GM19324 (cell line): ENCODE data around the gene ARRB1.
"Not testable (repeated sequence)": the region's sequence is repeated elsewhere in the genome, so short reads cannot be mapped to it uniquely, and the experiment has no call there.

Source experiments
- ATAC-seq: cut with Tn5 transposase; IDR thresholded peaks from one replicate; pipeline ENCODE4 v1.9.1; 2021; ENCODE audit warnings: mild to moderate bottlenecking, moderate library complexity; ENCODE audit not compliant: unreplicated experiment, low FRiP score

ARRB1 gene

DNA sequence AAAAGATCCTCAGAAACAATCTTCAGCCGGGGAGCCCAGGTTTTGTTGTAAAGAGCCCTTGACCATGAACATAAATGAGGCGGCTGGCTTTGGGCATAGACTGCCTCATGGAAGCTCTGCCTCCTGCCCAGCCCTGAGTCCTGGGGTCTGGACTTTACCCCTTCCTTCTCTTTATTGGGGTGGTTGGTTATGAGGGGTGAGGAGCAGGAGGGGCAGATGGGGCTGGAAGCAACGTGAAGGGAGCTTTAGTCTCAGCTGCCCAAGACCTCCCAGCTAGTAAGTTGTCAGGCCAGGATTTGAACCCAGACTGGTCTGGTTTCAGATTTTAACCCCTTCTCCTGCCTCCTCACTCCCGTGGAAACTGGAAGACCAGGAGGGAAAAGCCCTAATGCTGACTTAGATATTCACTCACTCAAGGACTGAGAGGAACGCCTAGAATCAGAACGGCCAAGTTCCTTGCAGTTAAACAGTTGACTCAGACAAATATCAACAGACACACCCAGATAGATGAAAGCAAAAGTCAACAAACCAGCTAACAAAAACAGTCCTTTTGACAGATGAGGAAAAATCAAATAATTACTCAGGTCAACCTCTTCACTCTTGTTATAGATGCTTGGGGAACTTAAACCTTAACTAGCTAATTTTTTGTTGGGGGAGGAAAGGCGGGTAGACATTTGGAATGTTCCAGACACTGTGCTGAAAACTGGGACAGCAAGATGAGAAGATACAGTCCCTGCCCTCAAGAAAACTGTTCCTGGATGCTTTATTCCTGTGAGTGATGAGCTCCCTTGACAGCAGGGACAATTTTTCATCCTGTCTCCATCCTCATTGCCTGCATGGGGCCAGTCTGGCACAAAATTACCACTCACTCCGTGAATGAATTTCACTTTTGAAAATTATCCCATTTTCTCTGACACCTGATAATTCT lies 20.8 kb upstream of the ARRB1 start:
- no peak for ATAC-seq

DNA sequence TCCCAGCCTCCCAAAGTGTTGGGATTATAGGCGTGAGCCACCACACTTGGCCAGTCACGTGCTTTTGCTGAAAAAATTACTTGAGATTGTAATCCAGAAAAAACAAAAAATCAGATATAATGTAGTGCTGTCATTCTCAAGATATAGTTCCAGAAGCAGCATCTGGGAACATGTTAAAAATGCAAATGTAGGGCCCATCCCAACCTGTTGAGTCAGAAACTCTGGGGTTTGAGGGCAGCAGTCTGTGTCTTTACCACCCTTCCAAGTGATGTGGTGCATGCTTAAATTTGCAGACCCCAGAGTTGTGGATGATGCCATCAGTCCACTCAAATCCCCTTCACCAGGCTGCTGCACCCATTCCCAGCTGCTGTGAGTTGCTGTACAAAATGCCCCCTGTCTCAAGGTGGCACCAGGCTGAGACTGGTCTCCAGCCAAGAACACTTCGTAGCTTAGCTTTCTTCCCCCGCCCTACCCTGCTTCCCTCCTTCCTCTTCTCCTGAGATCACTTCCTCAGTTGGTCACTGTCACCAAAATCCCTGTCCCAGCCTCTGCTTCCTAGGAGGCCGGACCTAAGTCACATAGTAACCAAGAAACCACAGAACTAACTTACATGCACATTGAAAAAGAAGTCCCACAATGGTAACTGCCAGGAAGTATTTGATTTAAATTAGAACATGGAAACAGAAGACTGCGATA lies 18.2 kb upstream of the ARRB1 start:
- no peak for ATAC-seq

DNA sequence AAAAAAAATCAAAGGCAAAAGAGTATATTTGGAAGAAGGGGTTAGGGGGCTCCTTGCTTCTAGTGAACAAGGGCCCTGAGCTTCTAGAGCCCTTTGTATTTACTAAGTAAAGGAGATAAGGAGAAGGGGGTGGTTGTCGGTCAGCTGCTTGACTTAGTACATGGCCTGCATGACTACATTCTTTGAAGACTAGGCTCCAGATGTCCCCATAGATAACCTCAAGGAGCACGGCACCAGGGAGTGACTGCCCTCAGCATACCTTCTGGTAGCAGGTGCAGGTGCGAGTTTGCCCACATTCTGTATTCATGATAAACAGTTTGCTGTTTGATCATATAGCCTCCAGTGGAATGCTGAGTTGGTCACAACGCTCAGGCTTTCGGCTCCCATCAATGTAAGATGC lies 15.4 kb upstream of the ARRB1 start:
- not testable (repeated sequence) for ATAC-seq

DNA sequence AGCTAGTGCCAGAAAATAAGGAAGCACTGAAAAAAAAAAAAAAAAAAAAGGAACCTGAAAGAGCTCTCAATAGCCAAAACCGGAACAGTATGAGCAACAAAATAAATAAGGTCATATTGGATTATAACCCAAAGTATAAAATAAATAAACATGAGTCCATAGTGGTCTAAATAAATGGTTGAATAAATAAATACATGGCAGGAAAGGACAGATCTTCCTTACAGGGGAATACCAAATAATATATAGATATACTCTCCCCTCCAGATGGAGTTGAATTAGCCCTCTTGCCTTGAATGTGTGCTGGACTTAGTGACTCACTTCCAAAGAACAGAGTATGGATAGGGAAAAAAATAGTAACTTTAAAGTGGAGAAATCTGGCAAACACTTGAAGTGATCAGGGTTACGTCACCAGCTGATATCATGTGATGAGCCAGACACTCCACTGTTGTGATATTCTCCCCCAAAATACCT lies 14.3 kb upstream of the ARRB1 start:
- no peak for ATAC-seq

DNA sequence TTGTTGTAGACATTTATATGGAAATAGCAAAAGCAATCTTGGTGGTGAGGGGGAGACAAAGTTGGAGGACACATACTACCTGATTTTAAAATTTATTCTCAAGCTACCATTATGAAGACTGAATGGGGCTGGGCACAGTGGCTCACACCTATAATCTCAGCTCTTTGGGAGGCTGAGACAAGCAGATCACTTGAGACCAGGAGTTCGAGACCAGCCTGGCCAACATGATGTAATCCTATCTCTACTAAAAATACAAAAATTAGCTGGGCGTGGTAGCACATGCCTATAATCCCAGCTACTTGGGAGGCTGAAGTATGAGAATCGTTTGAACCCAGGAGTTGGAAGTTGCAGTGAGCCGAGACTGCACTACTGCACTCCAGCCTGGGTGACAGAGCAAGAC lies 10.8 kb upstream of the ARRB1 start:
- not testable (repeated sequence) for ATAC-seq

DNA sequence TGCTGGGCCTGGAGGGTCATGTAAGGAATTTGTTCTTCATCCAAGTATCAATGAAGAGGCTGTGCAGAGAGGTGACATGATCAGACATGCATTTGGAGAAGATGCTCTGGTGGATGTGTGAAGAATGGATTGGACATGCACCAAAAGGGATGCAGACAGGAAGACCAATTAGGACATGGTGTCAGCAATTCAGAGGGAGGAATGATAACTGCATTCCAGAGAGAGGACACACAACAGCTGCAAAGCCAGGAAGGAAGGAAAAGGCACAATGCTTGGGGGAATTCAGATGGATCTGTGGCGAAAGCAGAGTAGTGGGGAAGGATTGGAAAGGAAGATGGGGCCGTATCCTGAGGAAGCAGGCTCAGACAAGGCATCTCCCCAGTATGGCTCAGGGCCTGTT lies 5.2 kb upstream of the ARRB1 start:
- no peak for ATAC-seq

DNA sequence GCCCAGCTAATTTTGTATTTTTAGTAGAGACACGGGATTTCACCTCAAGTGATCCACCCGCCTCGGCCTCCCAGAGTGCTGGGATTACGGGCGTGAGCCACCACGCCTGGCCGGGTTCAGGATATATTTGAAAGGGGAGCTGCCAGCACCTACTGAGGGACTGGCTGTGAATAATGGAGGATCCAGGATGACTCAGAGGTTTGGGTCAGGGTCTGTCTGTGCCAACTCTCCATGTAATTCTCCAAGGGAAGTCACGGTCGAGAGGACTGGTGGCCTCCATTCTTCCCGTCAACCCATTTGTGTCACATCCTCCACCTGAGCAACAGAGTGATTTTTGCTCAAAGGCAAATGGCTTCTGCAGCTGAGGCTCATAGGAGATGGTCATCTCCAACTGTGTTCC lies 3.6 kb upstream of the ARRB1 start:
- ATAC-seq, result no peak

DNA sequence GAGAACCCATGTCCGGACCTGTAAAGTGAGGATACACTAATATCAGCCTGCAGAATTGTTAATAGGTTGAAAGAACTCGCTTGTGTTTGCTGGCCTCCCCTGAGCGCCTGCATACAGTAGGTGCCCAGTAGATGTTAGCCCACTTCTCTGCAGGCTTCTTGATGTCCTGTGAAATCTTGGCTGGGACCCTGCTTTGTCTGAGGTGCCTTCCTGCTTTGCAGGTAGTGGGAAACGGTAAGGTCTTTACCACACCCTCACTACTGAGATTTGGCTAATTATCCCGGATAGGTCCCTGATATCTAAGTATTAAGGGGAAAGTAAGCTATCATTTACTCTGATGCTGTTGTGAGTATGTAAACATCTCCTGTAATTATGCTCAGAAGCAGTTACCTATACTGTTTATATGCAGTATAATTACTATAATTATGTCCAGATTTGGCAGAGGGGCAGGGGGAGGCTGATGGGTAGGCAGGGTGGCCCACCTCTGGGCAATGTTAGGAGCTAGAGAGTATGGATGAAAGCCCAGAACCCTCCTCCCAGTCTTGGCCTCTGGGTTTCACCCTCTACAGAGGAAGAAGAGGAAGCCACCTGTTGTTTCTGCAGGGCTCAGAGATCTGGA lies 1.2 kb upstream of the ARRB1 start:
- no peak for ATAC-seq

DNA sequence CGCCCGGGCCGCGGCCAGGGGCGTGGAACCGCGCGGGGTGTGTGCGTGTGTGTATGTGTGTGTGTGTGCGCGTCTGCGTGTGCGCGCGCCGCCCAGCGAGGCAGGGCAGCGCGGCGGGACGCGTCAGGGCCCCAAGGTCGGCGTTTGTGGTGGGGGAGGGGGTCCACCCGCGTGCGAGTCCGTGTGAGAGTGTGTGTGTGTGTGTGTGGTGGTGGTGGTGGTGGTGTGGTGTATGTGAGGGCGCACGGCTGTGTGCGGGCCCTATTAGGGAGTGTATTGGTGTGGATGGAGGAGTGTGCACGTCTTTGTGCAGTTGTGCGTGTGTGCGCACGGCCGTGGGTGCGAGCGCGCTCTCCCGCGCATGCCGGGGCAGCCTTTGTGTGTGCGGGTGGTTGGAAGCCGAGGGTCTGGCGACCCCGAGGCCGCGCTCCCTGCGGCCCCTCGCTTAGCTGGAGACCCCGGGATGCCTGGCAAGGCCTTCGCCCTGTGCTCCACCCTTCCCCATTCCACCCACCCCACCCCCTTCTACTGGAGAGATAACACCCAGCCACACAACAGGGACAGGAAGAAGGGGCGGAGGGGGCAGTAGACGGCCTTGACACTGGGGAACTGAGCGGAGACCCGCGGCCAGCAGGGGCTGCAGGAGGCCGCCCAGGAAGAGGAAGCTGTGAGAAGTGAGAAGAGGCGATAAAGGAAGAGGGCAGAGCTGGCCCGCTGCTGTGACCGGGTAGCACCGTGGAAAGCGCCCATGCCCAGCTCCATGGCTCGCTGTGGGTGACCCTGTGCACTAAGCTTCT lies 528 bp upstream of the ARRB1 start:
- no peak for ATAC-seq

DNA sequence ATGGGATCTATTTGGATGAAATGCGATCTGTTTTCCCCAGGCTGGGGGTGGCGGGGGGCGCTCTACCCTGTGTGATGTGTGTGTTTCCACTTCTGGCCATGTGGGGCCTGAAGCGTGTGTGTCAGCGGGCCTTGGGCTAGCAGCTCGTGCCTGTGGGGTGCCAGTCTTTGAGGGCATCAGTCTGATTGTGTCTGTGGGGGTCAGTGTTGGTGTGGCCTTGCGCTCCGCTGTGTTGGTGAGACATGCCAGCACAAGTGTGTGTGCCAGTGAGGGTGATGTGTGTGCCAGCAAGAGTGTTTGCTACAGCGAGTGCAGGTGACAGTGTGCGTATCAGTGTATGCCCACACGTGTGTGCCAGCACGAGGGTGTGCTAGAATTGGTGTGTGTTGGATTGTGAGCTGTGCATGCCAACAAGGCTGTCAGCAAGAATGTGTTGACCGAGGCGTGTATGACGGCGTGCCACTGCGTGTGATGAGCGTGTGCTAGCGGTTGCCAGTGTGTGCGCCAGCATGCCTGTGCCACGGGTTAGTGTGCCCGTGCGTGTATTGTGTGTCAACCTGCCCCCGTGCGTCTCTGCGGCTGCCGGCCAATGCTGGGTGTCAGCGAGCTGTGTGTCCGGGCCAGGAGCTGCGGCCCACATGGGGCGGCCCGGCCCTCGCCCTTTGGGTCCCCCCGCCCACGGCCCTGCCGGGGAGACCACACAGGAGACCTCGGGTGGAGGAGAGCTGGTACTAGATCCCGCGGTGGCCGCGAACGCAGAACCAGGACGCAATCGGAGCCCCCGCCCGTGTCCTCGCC lies 519 bp downstream of the ARRB1 start:
- no peak for ATAC-seq

DNA sequence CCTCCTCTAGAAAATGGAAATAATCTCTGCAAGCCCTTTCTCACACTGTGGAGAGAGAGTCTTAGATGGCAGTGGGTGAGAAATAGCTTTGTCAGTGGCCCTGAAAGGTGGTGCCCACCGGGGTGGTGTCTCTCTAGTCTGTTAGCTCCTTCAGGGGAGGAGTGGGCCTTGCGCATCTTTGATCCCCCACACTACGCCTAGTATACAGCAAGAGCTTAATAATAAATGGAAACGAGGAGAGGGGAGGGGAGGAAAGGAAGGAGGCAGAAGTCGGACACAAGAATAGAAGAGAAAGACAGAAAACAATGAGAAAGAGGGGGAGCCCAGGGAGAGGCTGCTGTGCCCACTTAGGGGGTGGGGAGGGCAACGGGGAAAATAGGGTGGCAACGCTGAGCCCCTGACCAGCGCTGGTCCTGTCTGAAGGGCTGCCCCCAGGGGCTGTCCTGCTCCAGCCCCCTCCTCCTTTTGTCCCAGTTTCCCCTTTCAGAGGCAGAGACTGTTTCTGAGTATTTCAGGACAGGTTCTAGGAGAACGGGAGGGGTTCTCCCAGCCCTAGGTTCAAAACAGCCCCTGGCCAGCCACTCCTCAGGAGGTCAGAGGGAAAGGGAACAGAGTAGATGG lies 1.2 kb downstream of the ARRB1 start:
- no peak for ATAC-seq

DNA sequence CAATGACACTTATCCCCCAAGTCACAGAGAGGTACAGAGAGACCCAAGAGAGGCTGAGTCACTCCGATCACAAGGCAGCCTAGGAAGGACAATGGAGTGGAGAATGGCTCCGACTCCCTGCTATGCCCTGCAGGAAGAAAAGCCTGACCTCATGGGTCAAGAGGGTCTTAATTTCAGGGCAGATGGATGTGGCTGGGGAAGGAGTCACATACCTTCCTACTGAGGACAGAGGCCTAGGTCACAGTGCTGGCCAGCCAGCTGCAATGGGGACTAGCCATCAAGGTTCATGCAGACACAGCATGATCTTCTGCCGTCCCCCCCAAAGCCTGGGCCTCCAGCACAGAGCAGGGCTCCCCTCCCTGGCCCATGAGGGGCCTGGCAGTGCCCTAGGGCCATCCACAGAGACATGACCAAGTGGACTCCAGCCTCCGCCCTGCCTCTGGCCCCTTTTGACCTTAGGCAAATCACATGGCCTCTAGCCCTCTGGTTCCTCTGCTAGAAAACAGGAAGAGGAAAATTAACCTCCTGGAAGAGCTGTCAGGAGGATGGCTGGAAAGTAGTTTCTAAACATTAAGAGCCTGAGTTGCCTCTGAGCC lies 1.8 kb downstream of the ARRB1 start:
- no peak for ATAC-seq

DNA sequence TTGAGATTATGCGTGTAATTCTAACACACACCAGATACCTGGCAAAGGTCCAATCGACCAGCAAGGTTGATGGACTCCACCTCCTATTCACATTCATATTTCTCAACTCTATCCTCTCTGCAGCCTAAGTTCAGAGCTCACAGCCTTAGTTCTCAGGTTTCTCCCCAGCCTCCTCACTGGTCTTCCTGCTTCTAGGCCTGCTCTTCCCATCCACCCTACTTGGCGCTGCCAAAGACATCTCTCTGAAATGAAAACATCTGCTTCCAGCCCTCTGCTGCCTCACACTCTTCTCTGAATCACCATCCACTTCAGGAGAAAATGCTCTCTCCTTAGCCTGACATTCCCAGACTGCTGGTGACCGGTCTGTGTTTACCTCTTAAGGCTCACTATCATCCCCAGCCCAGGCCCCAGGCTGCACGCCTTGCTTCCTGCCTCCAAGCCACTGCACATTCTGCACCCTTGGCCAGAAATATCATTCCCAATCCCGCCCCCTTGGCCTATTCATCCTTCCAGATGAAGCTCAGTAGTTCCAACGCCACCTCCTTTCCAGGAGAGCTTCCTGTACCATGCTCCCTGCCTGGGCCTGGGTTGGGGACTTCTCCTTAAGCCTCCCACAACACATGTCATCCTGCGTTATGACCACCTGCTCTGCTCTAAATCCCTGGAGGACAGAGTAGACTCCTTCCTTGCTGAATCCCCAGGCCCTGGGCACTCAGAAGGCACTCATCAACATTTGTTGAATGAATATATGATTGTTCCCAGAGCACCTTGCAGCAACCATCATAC lies 3.5 kb downstream of the ARRB1 start:
- ATAC-seq, result no peak

DNA sequence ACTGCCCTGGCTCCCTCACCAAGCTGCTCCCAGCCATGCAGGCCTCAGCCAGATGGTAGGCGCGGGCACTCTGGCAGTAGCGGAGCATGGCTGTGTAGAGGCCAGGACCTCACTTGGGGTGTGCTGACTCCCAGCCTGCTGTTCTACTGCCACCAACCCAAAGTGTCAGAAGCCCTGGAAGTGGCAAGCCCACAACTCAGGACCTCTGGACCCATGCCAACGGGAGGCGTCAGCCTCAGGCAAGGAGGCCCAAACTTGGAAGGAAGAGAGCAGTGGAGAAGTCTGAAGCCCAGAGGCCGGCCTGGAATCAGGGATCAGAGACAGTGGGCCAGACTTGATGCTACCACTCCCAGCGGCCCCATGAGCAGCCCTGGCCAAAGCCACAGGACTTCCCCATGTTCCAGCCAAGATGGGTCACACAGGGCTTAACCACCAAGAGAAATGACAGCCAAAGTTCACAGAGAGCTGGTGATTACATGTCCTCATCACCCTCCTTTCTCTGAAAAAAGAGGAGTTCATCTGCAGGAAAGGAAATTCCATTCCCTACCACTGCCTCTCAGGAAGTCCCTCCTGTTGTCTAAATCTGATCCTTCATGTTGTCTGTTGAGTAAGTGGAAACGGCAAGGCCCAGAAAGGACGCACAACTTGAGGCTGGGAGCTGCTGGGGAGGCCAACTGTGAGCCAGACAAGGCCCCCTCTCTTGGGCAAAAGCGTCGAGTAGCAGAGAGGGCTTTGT lies 4.4 kb downstream of the ARRB1 start:
- no peak for ATAC-seq

DNA sequence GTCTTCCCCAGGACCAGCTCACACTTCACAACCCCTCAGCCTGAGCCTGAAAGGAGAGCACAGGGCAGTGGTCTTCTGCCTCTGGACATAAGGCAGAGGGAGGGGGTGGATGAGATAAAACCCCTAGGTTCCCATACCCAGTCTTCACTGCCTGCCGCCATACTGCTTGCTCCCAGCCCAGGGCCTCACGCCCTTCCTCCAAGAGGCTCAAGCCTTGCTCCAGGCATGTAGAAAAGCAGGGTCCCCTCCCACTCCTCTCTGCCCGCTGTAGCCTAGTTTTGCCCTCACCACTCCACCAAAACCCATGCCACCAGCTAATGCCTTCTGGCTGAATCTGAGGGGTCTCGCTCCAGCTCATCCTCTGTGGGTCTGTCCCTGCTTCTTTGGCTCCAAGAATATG lies 5.2 kb downstream of the ARRB1 start:
- no peak for ATAC-seq

DNA sequence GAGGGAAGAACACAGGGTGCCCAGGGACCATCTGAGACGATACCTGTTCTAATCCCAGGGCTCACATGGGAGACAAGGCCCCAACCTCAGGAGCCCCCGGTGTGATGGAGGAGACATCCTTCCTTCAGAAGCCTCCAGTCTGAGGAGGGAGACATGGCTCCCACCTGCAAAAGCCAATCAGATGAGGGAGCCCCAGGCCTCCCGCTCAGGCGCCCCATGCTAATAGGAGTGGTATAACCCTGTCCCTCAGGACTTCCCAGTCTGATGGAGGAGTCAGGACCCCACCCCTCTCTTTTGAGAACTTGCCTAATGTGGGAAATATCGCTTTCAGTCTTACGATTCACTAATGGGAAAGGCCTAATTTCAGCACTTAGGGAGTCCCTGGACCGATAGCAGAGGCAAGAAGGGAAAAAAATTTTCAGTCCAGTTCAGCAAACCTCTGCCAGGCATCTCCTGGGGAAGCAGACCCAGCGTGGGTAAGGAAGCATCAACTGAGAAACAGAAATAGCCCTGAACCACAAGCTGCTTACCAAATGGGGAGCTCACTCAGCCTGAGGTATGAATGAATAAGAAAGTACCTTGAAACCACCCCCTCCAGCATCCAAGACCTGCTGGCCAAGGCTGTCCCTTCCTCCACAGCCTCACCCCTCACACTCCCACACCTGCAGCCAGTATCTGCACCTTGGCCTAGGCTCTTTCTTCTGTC lies 5.9 kb downstream of the ARRB1 start:
- ATAC-seq, result no peak
